Progenitor cell of endocrine pancreas (in vitro differentiated cells): ENCODE data around the gene MTHFSD. TPM values are rescaled to one million over a fixed set of nuclear protein-coding genes. Genes with fewer than 3 reads are reported as not detected.

Source experiments
- DNase-seq: peaks from one replicate; pipeline ENCODE4 v3.0.0; 2021; ENCODE audit warnings: low spot score; ENCODE audit not compliant: unreplicated experiment
- H3K27ac Mint-ChIP-seq: 2 replicates; pipeline ENCODE4 v1.8.0; 2021; ENCODE audit warnings: mild to moderate bottlenecking, moderate library complexity, mixed read lengths
- H3K27me3 Mint-ChIP-seq: 2 replicates; pipeline ENCODE4 v1.8.0; 2021; ENCODE audit warnings: mixed read lengths
- H3K36me3 Mint-ChIP-seq: 2 replicates; pipeline ENCODE4 v1.8.0; 2022; ENCODE audit warnings: mixed read lengths; ENCODE audit not compliant: insufficient read depth
- H3K4me1 Mint-ChIP-seq: 2 replicates; pipeline ENCODE4 v1.8.0; 2021; ENCODE audit warnings: low read depth, mixed read lengths
- H3K4me3 Mint-ChIP-seq: 2 replicates; pipeline ENCODE4 v1.8.0; 2021; ENCODE audit warnings: low read depth, mild to moderate bottlenecking, moderate library complexity, mixed read lengths
- H3K9me3 Mint-ChIP-seq: 2 replicates; pipeline ENCODE4 v1.8.0; 2021; ENCODE audit warnings: low read depth, mixed read lengths
- CTCF ChIP-seq: fragments of 200-600 bp; sonication (generic); IDR thresholded peaks from one replicate; pipeline ENCODE4 v1.5.0; 2021; ENCODE audit warnings: antibody characterized with exemption, mild to moderate bottlenecking; ENCODE audit not compliant: unreplicated experiment
- total RNA-seq: library from RNA; stranded (reverse); gene quantifications from 2 replicates; pipeline ENCODE4 v1.2.1, GENCODE V29; 2021

MTHFSD gene
- total RNA-seq, 1 donor from 2014 or later = 21.8 TPM

- Mint-ChIP-seq H3K27ac (no peak overlapping the region), H3K4me1 (no peaks in the 10 kb centered on the region), H3K27me3 (peaks cover 9% of the 10 kb centered on the region), H3K4me3 (no peak overlapping the region), H3K9me3 (no peaks in the 10 kb centered on the region), H3K36me3 (no peaks in the 10 kb centered on the region)
- no peak for TF ChIP-seq CTCF
- DNase-seq = no peak
Measured at GRCh38 chr16:86536621-86537020, 18.4 kb downstream of the MTHFSD start.

- Mint-ChIP-seq H3K36me3 (no peaks in the 10 kb centered on the region), H3K27me3 (peaks cover 9% of the 10 kb centered on the region), H3K27ac (no peak overlapping the region), H3K4me1 (no peaks in the 10 kb centered on the region), H3K4me3 (no peak overlapping the region), H3K9me3 (no peaks in the 10 kb centered on the region)
- no peak for TF ChIP-seq CTCF
- no peak for DNase-seq
Measured at GRCh38 chr16:86534779-86535615, 20.0 kb downstream of the MTHFSD start.

- no peak for TF ChIP-seq CTCF
- peaks cover 9% of the 10 kb centered on the region for H3K27me3 Mint-ChIP-seq
- H3K36me3 Mint-ChIP-seq = no peaks in the 10 kb centered on the region
- no peak overlapping the region for H3K27ac Mint-ChIP-seq
- no peaks in the 10 kb centered on the region for H3K4me1 Mint-ChIP-seq
- H3K9me3 Mint-ChIP-seq = no peaks in the 10 kb centered on the region
- H3K4me3 Mint-ChIP-seq = no peak overlapping the region
- DNase-seq = no peak
Measured at GRCh38 chr16:86533767-86534351, 21.2 kb downstream of the MTHFSD start.

- DNase-seq = no peak
Measured at GRCh38 chr16:86533076-86533475, 22.0 kb downstream of the MTHFSD start.

GRCh38 chr16:86532526-86532815, 22.6 kb downstream of the MTHFSD start:
- Mint-ChIP-seq H3K4me3 (no peak overlapping the region), H3K27me3 (peaks cover 15% of the 10 kb centered on the region), H3K4me1 (no peaks in the 10 kb centered on the region), H3K36me3 (no peaks in the 10 kb centered on the region), H3K27ac (no peak overlapping the region), H3K9me3 (no peaks in the 10 kb centered on the region)
- TF ChIP-seq CTCF = no peak
- DNase-seq = no peak

More at GRCh38 chr16:86533076-86533475, 22.0 kb downstream of the MTHFSD start:
- H3K4me1 Mint-ChIP-seq = no peaks in the 10 kb centered on the region
- H3K4me3 Mint-ChIP-seq = no peak overlapping the region
- no peaks in the 10 kb centered on the region for H3K9me3 Mint-ChIP-seq
- H3K27me3 Mint-ChIP-seq = peaks cover 9% of the 10 kb centered on the region
- no peak for TF ChIP-seq CTCF
- no peaks in the 10 kb centered on the region for H3K36me3 Mint-ChIP-seq
- H3K27ac Mint-ChIP-seq = no peak overlapping the region
